NCI-H748 (cell line): ENCODE data around the gene MYO1D.

Source experiments
- DNase-seq: peaks from one replicate; lab custom pipeline; 2025; ENCODE audit not compliant: unreplicated experiment; lab: John Stamatoyannopoulos, UW

The MYO1D gene

DNA sequence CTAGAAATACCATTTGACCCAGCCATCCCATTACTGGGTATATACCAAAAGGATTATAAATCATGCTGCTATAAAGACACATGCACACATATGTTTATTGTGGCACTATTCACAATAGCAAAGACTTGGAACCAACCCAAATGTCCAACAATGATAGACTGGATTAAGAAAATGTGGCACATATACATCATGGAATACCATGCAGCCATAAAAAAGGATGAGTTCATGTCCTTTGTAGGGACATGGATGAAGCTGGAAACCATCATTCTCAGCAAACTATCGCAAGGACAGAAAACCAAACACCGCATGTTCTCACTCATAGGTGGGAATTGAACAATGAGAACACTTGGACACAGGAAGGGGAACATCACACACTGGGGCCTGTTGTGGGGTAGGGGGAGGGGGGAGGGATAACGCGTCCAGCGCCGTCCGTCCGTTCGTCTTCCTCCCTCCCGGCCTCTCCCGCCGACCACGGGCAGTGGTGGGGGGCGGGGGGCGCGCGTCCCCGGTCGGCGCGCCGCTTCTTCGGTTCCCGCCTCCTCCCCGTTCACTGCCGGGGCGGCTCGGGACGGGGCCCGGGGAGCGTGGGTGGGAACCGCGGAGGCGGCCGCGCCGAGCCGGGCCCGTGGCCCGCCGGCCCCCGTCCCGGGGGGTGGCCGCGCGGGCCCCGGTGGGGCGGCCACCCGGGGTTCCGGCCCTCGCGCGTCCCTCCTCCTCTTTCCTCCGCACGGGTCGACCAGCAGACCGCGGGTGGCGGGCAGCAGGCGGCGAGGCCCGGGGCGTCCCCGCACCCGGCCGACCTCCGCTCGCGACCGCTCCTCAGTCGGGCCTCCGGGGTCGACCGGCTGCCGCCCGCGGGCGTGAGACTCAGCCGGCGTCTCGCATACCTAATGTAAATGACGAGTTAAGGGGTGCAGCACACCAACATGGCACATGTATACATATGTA lies 54.7 kb downstream of the MYO1D start:
- peak; percentile 7 for DNase-seq

GRCh38 chr17:32820440-32820839 lies 56.5 kb downstream of the MYO1D start:
- no peak for DNase-seq

DNA sequence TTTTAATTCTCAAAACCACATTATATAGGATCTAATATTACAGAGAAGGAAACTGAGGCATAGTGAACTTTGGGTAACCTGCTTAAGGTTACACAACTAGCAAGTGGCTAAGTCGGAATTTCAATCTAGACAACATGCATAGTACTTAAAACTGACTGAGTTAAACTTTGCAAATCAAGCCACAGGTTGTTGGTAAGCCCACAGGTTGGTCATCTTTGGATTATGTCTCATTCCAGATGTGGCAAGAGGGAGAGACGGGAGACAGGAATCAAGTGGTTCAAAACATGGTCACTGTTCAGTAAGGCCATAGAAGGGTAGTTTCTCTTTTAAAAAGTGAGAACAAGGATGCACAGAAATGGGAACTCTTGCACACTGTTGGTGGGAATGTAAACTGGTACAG lies 57.1 kb downstream of the MYO1D start:
- no peak for DNase-seq

DNA sequence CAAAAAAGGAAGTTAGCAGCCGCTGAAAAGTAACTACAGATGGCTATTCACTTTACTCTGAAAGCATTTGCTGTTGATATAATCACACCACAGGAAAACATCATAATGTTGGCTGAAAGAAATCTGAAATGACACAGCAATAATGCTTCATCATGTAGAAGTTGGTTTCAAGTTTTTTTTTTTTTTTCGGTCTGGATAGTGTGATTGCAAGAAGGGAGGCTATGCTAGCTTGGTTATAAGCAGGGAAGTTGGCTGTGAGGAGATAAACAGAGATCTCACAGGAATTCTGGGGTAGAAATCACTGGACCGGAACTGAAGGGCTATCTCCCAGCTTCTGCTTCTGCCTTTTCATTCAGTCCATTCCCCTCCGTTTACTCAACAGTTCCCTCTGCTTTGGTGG lies 57.9 kb downstream of the MYO1D start:
- no peak for DNase-seq

GRCh38 chr17:32815460-32815859 lies 61.5 kb downstream of the MYO1D start:
- DNase-seq: no peak

- no peak for DNase-seq
These were observed 62.1 kb downstream of the MYO1D start for GRCh38 chr17:32814836-32815235.

DNA sequence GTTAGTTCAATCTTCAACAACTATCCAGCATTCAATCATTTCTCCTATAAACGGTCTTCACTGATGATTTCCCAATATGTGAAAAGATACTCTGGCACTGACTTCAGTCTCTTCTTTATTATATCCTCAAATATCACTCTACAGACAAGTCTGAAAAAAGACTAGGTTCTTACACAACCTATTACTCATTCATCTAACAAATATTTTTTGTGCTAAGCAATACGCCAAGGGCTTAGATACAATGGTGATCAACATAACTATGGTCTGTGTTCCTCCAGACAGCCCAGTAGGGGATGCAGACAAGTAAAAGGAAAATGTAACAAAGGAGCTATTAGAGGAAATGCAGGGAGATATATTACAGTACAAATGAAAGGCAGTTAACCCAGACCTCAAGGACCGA lies 63.9 kb downstream of the MYO1D start:
- DNase-seq: no peak

- no peak for DNase-seq
These were observed 66.2 kb downstream of the MYO1D start for GRCh38 chr17:32810690-32811089.

GRCh38 chr17:32807577-32807976 lies 69.3 kb downstream of the MYO1D start:
- no peak for DNase-seq

- DNase-seq: no peak
These were observed 70.3 kb downstream of the MYO1D start for GRCh38 chr17:32806646-32807045.

GRCh38 chr17:32805029-32805976 lies 71.6 kb downstream of the MYO1D start:
- DNase-seq: no peak

- DNase-seq: no peak
These were observed 73.4 kb downstream of the MYO1D start for GRCh38 chr17:32803544-32803943.

DNA sequence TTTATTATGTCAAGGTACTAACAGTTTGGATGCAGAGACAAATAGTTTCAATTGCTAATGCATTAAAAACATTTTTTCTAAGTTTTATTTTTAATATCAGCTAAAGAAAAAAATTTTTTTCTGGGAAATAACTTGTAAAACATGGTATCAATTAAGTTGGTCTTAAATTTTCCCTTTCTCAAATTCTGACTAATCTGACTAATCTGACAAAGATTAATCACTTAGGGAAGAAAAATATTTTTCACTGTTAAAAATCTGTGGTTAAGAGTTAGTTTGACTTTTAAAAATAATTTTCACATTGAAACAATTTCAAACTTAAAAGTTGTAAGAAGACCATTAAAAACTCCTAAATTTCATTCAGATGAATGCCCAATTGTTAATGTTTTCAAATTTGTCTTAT lies 74.6 kb downstream of the MYO1D start:
- DNase-seq: no peak

DNA sequence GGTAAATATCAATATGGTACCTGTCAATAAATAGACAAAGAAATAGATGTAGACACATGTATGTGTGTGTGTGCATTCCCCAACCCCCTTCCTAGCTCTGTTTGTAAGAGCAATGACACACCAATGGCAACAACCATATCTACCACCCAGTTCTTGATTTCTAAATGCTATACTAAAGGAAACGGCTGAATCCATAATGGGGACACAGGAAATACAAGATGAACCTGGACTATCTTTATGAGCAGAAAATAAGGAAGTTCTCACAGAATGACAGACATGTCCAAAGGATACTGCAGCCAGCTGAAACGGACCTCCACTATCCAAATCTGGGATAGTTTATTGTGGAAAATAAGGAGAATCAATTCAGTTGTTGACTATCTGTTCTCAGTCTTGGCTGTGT lies 75.3 kb downstream of the MYO1D start:
- DNase-seq: no peak

DNA sequence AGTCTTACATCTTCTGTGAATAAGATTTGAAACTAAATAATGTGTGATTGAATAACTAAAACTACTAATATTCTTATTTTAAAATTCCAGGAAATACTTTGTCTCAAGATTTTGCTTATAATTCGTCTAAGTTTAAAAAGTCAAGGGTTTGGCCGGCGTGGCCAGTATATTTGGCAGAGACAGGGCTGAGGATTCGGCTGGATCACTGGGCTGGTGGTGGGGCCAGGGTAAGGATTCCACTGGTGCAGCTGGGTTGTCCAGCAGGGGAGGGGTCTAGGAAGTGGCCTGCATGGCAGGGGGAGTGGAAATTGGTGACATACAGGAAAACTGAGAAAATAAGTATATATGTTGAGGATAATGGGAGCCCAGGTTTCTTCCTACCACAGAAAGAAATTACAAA lies 75.7 kb downstream of the MYO1D start:
- no peak for DNase-seq

DNA sequence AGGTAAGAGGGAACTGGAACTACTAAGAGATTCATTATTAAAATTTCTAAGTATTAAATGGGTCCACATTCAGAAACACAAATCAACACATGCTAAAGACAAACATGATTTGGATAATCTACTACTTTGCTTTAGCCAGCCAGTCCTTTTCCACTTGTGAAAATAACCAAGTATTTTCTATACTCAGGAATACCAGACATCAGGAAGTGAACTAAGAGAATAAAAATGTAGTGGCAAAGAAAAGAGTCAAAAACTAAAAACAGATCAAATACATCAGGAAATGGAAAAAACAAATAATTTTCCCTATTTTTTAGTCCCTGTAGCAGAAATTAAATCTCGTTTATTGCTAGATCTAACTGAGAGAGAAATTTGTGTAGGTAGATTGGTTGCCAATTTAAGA lies 78.0 kb downstream of the MYO1D start:
- DNase-seq: no peak

DNA sequence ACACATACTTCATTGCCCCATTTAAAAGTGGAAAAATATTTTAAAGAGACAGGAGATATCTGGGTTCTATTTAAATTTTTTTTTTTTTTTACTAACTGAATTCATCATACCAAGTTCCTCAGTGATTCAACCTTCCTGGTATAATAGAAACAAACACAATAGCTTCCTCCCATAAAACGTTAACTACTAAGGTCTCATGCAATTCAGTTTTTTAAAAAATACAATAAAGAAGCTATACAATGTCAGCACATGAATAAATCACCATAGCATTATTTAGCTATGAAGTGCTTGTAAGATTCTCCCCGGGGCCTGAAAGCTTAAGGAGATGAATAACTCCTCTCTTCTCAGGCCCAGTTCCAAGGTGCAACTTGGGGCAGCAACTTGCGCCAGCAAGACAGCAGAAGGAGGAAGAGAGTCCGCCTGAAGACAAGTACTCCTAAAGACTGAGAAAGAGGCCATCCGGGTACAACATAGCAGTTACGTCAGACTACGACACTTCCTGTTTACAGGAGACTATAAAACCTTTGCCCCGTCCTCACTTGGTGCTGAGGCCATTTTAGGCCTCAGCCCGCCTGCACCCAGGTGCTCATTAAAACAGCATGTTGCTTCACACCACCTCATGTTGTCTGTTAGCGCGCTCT lies 81.5 kb downstream of the MYO1D start:
- no peak for DNase-seq

DNA sequence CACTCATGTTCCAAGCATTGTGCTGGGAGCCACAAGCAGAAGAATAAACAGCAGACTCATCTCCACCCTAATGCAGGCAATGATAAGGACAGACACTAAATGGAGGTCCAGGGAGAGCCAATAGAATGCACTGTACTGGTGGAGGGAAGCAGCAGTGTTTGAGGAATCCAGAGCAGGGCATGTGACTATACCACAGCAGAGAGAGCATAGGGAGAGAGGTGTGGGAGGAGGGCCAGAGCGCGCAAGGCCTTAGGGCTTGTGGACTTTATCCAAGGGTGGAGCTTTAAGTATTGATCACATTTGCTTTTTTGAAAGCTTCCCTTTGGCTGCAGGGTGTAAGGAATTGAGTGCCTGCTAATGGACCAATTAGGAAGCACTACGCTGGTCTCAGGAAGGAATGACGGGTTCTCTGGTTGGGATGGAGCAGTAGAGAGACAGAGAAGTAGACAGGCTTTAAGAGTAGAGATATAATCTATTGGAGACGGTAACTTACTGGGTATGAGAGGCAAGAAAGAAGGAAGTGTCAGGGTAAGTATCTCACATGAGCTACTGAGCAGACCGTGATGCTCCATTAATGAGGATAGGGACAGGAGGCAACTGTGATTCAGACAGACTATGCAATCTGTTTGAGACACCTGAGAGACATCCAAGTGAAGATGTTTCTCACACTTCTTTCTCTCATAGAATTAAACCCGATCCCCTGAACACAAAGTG lies 82.2 kb downstream of the MYO1D start:
- DNase-seq: no peak

- no peak for DNase-seq
These were observed 83.1 kb downstream of the MYO1D start for GRCh38 chr17:32793841-32794240.

- DNase-seq: no peak
These were observed 84.7 kb downstream of the MYO1D start for GRCh38 chr17:32792207-32792606.

- DNase-seq: no peak
These were observed 90.8 kb downstream of the MYO1D start for GRCh38 chr17:32786169-32786568.
